GM12872 (cell line): ENCODE results near the gene ATP6AP1.

Source experiments
- TF ChIP-seq, protein P1 (sequence below): IDR thresholded peaks from 3 replicates; pipeline ENCODE4 v1.5.1; 2011; ENCODE audit warnings: low read depth, mild to moderate bottlenecking, low read length, moderate library complexity; ENCODE audit not compliant: insufficient read depth

Gene ATP6AP1

DNA sequence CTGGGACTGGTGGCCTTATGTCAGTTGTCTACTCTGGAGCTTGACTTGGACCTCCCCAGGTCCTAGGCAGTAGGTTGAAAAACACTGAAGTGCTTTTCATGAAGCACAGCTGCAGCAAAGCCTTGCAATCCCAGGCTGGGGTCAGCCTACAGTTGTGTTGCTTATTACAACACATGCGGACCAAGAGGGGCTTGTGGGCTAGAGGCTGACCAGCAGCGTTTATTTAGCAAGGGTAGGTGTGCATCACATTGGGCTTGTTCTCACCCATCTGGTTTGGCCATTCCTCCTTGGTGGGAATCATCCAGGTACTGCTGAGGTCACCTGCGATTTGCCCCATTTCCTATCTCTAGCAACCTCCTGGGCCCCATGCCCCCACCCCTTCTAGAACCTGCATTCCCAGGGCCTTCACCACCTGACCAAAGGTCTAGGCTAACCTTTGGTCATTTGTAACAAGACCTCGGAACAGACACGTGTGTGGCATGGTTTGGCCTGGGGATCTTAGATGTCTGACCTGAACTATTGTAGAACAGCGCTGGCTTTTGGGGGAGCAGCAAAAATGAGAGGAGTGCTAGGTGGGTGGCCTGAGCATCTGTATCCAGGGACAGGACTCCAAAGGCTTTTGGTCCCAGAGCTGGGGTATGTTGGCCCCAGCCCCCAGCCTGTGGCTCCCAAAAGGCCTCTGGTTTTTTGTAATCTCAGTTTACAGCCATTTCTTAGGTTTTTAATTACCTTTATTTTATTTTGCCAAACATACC is 27.3 kb upstream of the ATP6AP1 start:
- TF ChIP-seq, protein P1, sequence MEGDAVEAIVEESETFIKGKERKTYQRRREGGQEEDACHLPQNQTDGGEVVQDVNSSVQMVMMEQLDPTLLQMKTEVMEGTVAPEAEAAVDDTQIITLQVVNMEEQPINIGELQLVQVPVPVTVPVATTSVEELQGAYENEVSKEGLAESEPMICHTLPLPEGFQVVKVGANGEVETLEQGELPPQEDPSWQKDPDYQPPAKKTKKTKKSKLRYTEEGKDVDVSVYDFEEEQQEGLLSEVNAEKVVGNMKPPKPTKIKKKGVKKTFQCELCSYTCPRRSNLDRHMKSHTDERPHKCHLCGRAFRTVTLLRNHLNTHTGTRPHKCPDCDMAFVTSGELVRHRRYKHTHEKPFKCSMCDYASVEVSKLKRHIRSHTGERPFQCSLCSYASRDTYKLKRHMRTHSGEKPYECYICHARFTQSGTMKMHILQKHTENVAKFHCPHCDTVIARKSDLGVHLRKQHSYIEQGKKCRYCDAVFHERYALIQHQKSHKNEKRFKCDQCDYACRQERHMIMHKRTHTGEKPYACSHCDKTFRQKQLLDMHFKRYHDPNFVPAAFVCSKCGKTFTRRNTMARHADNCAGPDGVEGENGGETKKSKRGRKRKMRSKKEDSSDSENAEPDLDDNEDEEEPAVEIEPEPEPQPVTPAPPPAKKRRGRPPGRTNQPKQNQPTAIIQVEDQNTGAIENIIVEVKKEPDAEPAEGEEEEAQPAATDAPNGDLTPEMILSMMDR = no peak

DNA sequence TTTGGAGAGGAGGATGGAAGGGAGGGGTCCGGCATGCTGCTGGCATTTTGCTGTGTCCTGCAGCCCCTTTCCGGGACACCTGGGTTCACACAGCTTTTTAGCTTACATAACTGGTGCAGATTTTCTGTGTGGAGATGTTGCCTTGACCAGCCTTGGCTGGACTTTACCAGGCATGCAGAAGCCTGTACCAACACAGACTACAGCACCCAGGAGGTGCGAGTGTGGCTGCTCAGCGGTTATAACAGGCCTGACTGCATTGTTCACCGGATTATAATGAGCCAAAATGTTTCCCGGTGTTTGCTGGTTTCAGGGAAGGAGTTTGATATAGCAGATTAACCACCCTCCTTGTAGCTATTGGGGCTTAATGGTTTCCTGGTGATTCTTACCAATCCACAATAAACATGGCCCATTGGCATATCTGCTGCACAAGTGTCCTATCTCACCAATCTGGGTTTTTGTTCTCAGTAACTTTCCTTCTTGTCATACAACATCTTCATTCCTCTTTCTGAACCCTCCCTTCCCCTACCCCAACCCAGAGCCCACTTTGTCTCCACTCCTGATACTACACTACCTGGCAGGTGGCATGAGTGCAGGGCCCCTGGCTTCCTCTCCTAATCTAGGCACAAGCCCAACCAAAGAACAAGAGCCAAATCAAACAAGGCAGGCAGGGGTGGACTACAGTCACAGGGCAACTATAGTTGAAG is 26.4 kb upstream of the ATP6AP1 start:
- TF ChIP-seq, protein P1 = no peak

DNA sequence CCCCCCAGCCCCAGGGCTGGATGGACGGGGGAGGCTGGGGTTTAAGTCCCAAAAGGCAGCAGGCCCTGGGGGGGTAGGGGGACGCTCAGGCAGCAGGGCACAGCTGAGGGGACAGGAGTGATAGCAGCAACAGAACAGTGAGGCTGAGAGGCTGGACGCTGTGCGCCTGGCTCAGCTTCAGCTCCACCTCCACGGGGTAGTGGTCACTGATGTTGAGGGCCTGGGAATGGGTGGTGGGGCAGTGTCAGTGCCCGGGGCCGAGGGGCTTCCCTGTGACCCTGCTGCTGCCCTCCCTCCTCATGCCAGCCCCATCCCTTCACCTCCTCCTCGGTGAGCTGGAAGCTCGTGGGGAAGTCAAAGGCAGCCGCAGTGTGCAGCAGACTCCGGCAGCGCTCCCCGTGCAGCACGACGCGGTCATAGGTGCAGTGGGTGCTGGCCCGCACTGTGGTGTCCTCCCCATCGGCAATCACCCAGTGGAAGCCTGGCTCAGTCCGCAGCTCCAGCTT is 25.8 kb upstream of the ATP6AP1 start:
- TF ChIP-seq, protein P1 = no peak

DNA sequence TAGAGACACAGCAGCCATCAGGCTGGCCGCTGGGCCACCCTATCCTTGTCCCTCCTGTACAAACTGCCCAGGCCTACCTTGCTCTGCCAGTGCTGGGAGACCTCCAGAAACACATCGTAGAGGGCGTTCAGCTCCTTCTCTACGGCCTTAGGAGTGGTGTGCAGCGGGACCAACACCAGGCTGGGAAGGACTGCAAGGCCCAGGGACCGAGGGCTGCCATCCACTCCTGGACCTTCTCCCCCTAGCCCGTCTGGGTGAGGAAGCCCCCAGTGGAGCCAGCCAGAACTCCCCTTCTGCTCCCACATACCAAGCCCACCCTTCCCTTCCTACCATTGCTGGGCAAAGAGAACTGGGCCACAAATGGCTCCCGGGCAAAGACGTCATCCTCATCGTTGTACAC is 25.3 kb upstream of the ATP6AP1 start:
- TF ChIP-seq, protein P1 = no peak

DNA sequence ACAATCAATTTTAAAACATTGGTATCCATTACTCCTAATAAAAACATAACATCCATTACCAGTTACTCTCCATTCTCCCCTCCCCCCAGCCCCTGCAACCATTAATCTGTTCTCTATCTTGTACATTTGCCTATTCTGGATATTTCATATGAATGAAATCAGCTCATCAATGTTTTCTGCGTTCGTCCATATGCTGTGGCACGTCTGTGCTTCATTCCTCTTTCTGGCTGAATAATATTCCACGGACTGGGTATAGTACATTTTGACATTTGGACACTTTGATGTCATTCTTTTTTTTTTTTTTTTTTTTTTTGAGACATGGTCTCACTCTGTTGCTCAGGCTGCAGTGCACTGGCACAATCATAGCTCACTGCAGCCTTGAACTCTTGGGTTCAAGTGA is 24.6 kb upstream of the ATP6AP1 start:
- TF ChIP-seq, protein P1 = no peak

DNA sequence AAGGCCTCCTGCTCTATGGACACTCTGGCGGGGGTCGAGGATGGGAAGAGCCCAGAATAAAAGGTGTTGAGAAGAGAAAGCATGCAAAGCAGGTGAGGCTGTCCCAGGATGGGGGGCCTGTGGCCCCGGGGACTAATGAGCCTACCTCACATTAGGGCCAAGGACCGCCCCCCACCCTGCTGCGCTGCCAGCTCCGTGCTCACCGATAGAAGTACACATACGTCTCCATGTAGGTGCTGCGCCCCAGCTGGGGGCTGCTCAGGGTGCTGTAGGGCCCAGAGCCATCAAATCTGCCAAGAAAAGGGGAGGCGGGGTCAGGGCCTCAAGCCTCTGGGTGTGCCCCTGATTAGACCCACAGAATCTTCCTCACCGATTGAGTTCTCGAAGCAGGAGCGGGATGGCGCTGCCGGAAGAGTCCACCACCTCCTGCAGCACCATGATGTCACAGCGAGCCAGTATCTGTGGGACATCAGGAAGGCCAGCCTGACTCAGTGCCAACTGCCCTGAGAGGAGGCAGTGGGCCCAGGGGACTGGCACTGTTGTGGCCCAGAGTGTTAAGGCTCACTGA is 23.8 kb upstream of the ATP6AP1 start:
- TF ChIP-seq, protein P1 = no peak

DNA sequence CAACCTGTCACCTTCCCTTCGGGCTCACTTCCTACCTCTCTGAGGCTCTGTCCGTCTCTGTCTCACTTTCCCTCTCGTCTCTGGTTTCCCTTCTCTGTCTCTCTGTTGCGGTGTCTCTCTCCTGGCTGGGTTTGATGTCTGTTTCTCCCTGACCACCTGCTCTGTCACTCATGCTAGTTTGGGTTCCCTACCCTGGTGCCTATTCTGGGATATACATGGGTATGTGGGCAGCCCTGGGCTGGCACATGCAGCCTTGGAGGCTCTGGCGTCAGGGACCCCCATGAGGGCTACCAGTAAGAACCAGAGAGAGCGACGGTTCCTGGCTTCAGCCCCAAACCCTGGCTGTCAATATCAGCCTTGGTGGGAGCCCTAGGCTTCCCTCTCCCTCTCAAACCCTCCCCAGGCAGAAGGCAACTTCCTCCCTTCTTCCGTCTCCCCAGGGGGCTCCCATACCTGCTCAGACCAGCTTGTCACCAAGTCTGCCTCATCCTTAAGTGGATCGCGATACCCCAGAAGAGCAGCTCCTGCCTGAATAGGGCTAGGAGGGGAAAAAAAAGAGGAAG is 19.7 kb upstream of the ATP6AP1 start:
- TF ChIP-seq, protein P1 = no peak
